ENCODE results near the gene NOP53. TPM values are rescaled to one million over a fixed set of nuclear protein-coding genes. Genes with fewer than 3 reads are reported as not detected.

NOP53 gene
- polyA plus RNA-seq, 1 donor from 2014 or later: 87.0 TPM

DNA sequence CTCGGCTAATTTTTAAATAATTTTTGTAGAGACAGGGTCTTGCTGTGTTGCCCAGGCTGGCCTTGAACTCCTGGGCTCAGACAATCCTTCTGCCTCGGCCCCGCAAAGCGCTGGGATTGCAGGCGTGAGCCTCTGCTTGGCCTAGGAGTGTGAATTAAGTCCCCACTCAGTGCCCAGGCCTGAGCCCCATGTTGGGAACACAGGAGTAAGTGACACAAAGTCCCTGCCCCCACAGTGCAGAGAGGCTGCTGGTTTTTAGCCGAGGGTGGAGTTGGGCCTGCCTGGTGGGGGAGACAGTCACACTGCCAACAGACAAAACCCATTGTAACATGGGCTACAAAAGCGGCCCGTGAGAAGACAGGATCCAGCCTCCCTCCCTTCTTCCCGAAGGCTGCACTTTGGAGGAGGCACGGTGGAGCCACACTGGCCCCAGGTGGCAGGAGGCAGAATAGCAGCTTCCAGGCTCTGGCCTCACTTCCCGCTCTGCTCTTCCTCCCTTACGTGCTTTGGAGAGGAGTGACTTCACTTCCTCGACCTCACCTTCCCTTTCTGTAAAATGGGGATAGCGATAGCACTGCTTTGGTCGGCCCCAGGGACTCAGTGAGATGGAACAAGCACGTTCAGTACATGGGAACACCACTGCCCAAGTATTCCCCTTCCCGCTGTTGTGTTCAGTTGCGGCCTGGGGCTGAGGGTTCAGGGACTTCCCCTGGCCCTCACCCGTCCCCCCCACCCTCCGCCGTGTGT is 47.3 kb upstream of the NOP53 start:
- H3K9ac ChIP-seq (ENCODE audit: low read length): no peak overlapping the region
- H3K9me2 ChIP-seq (ENCODE audit: insufficient read depth, low read length): no peaks in the 10 kb centered on the region
- no peaks in the 10 kb centered on the region for H3K9me3 ChIP-seq (ENCODE audit: low read length)

GRCh38 chr19:47698631-47699359 is 46.6 kb upstream of the NOP53 start:
- no peaks in the 10 kb centered on the region for H3F3A ChIP-seq (ENCODE audit: insufficient read depth, low read length, poor library complexity, severe bottlenecking)
- H3K27ac ChIP-seq (ENCODE audit: low read length): no peak overlapping the region
- TF ChIP-seq, protein P1, sequence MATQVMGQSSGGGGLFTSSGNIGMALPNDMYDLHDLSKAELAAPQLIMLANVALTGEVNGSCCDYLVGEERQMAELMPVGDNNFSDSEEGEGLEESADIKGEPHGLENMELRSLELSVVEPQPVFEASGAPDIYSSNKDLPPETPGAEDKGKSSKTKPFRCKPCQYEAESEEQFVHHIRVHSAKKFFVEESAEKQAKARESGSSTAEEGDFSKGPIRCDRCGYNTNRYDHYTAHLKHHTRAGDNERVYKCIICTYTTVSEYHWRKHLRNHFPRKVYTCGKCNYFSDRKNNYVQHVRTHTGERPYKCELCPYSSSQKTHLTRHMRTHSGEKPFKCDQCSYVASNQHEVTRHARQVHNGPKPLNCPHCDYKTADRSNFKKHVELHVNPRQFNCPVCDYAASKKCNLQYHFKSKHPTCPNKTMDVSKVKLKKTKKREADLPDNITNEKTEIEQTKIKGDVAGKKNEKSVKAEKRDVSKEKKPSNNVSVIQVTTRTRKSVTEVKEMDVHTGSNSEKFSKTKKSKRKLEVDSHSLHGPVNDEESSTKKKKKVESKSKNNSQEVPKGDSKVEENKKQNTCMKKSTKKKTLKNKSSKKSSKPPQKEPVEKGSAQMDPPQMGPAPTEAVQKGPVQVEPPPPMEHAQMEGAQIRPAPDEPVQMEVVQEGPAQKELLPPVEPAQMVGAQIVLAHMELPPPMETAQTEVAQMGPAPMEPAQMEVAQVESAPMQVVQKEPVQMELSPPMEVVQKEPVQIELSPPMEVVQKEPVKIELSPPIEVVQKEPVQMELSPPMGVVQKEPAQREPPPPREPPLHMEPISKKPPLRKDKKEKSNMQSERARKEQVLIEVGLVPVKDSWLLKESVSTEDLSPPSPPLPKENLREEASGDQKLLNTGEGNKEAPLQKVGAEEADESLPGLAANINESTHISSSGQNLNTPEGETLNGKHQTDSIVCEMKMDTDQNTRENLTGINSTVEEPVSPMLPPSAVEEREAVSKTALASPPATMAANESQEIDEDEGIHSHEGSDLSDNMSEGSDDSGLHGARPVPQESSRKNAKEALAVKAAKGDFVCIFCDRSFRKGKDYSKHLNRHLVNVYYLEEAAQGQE (IDR thresholded peaks at IDR 0.05; ENCODE audit: borderline replicate concordance): no peak
- TF ChIP-seq EP300 (conservative IDR thresholded peaks at IDR 0.05; ENCODE audit: poor library complexity, severe bottlenecking) (no peak), RAD21 (conservative IDR thresholded peaks at IDR 0.05) (no peak), POLR2AphosphoS5 (IDR thresholded peaks at IDR 0.05) (no peak), MXI1 (conservative IDR thresholded peaks at IDR 0.05; ENCODE audit: poor library complexity, severe bottlenecking) (no peak), SMC3 (conservative IDR thresholded peaks at IDR 0.05; ENCODE audit: poor library complexity) (no peak), TAF1 (IDR thresholded peaks at IDR 0.05; ENCODE audit: low read depth) (no peak)
- TF ChIP-seq, protein P2, sequence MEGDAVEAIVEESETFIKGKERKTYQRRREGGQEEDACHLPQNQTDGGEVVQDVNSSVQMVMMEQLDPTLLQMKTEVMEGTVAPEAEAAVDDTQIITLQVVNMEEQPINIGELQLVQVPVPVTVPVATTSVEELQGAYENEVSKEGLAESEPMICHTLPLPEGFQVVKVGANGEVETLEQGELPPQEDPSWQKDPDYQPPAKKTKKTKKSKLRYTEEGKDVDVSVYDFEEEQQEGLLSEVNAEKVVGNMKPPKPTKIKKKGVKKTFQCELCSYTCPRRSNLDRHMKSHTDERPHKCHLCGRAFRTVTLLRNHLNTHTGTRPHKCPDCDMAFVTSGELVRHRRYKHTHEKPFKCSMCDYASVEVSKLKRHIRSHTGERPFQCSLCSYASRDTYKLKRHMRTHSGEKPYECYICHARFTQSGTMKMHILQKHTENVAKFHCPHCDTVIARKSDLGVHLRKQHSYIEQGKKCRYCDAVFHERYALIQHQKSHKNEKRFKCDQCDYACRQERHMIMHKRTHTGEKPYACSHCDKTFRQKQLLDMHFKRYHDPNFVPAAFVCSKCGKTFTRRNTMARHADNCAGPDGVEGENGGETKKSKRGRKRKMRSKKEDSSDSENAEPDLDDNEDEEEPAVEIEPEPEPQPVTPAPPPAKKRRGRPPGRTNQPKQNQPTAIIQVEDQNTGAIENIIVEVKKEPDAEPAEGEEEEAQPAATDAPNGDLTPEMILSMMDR (IDR thresholded peaks at IDR 0.05; ENCODE audit: poor library complexity, severe bottlenecking): no peak

More for the DNA sequence above, 47.3 kb upstream of the NOP53 start:
- H2AFZ ChIP-seq (ENCODE audit: low read depth, low read length): no peak overlapping the region
- H3K36me3 ChIP-seq (ENCODE audit: insufficient read depth, low read length): no peaks in the 10 kb centered on the region
- H3K27ac ChIP-seq (ENCODE audit: low read length): no peak overlapping the region
- H4K20me1 ChIP-seq (ENCODE audit: insufficient read depth): no peaks in the 10 kb centered on the region
- H3K27me3 ChIP-seq (ENCODE audit: insufficient read depth, low read depth, low read length): no peaks in the 10 kb centered on the region
- no peaks in the 10 kb centered on the region for H3F3A ChIP-seq (ENCODE audit: insufficient read depth, low read length, poor library complexity, severe bottlenecking)
- no peak for TF ChIP-seq POLR2AphosphoS5 (IDR thresholded peaks at IDR 0.05)
- no peak for TF ChIP-seq TAF1 (IDR thresholded peaks at IDR 0.05; ENCODE audit: low read depth)
- peak; percentile 92 for TF ChIP-seq RAD21 (conservative IDR thresholded peaks at IDR 0.05)
- TF ChIP-seq, protein P1 (IDR thresholded peaks at IDR 0.05; ENCODE audit: borderline replicate concordance): no peak
- TF ChIP-seq, protein P2 (IDR thresholded peaks at IDR 0.05; ENCODE audit: poor library complexity, severe bottlenecking): peak; percentile 87
- no peak for TF ChIP-seq EZH2 (IDR thresholded peaks at IDR 0.05; ENCODE audit: borderline replicate concordance, insufficient read depth, low read length, poor library complexity, severe bottlenecking)
- peak; percentile 86 for TF ChIP-seq SMC3 (conservative IDR thresholded peaks at IDR 0.05; ENCODE audit: poor library complexity)
- TF ChIP-seq EP300 (conservative IDR thresholded peaks at IDR 0.05; ENCODE audit: poor library complexity, severe bottlenecking): no peak
- TF ChIP-seq MXI1 (conservative IDR thresholded peaks at IDR 0.05; ENCODE audit: poor library complexity, severe bottlenecking): no peak
- H3K4me2 ChIP-seq (ENCODE audit: low read length): no peak overlapping the region
- H3K79me2 ChIP-seq (replicated peaks; ENCODE audit: insufficient read depth, low read length): no peaks in the 10 kb centered on the region
- no peak overlapping the region for H3K4me3 ChIP-seq (ENCODE audit: low read length)

More at GRCh38 chr19:47698631-47699359, 46.6 kb upstream of the NOP53 start:
- no peaks in the 10 kb centered on the region for H3K27me3 ChIP-seq (ENCODE audit: insufficient read depth, low read depth, low read length)
- H3K79me2 ChIP-seq (replicated peaks; ENCODE audit: insufficient read depth, low read length): no peaks in the 10 kb centered on the region
- no peak overlapping the region for H3K4me2 ChIP-seq (ENCODE audit: low read length)
- H3K4me3 ChIP-seq (ENCODE audit: low read length): no peak overlapping the region
- no peaks in the 10 kb centered on the region for H3K9me3 ChIP-seq (ENCODE audit: low read length)
- no peaks in the 10 kb centered on the region for H3K36me3 ChIP-seq (ENCODE audit: insufficient read depth, low read length)
- H2AFZ ChIP-seq (ENCODE audit: low read depth, low read length): no peak overlapping the region
- H3K9me2 ChIP-seq (ENCODE audit: insufficient read depth, low read length): no peaks in the 10 kb centered on the region
- no peak overlapping the region for H3K9ac ChIP-seq (ENCODE audit: low read length)
- no peaks in the 10 kb centered on the region for H4K20me1 ChIP-seq (ENCODE audit: insufficient read depth)
